AG09309 (cell line): ENCODE measurements around the gene GABPB2.

Experiments used
- DNase-seq: peaks from one replicate; pipeline ENCODE4 v3.0.0-alpha.2; 2010; ENCODE audit warnings: low read depth
- H3K4me3 ChIP-seq: 2 replicates; pipeline ENCODE4 v1.5.1; 2011; ENCODE audit warnings: mild to moderate bottlenecking, low read depth, low read length, moderate library complexity; ENCODE audit not compliant: control insufficient read depth
- CTCF ChIP-seq: IDR thresholded peaks from 2 replicates; pipeline ENCODE4 v1.5.1; 2011; ENCODE audit warnings: mild to moderate bottlenecking, low read depth, low read length, inconsistent platforms; ENCODE audit not compliant: insufficient read depth, control insufficient read depth; ENCODE audit errors: missing control alignments

The GABPB2 gene

GRCh38 chr1:151165738-151166504 lies 95.4 kb downstream of the GABPB2 start, which contains the start of the genes LYSMD1 and SCNM1:
LYSMD1 (minus strand) TSS chr1:151165902; CDS start chr1:151165258, 644 bp downstream.
SCNM1 (plus strand) TSS chr1:151166144; CDS start chr1:151166153, 9 bp downstream.
- peak; percentile 3 for TF ChIP-seq CTCF
- DNase-seq: peak; percentile 95
- peak within 1 kb of the TSS; percentile 76 for H3K4me3 ChIP-seq

GRCh38 chr1:151166505-151166956 lies 96.0 kb downstream of the GABPB2 start:
- H3K4me3 ChIP-seq: peak overlapping the region; percentile 76
- TF ChIP-seq CTCF: no peak
- no peak for DNase-seq

GRCh38 chr1:151167116-151167515 lies 96.6 kb downstream of the GABPB2 start:
- peak overlapping the region; percentile 76 for H3K4me3 ChIP-seq
- no peak for TF ChIP-seq CTCF
- no peak for DNase-seq

GRCh38 chr1:151171190-151171589 lies 100.6 kb downstream of the GABPB2 start:
- no peak for DNase-seq
- no peak for TF ChIP-seq CTCF
- no peak overlapping the region for H3K4me3 ChIP-seq
